22Rv1 (cell line): ENCODE measurements around the gene FBXO15.

Source experiments
- H3K27ac ChIP-seq: fragments of 450-650 bp; 2 replicates; pipeline ENCODE4 v1.5.1; 2017
- CTCF ChIP-seq: fragments of 450-650 bp; IDR thresholded peaks from 2 replicates; pipeline ENCODE4 v1.5.1; 2017; ENCODE audit warnings: mild to moderate bottlenecking
- ZFX ChIP-seq: fragments of 450-650 bp; IDR thresholded peaks from 2 replicates; pipeline ENCODE4 v1.6.1; 2017; ENCODE audit warnings: antibody characterized with exemption, borderline replicate concordance

FBXO15 gene

GRCh38 chr18:74132201-74132600 lies 15.4 kb downstream of the FBXO15 start:
- no peak overlapping the region for H3K27ac ChIP-seq
- TF ChIP-seq CTCF (no peak), ZFX (no peak)

- TF ChIP-seq CTCF (no peak), ZFX (no peak)
- no peak overlapping the region for H3K27ac ChIP-seq
Measured at GRCh38 chr18:74131124-74131523, 16.5 kb downstream of the FBXO15 start.

GRCh38 chr18:74128159-74128558 lies 19.5 kb downstream of the FBXO15 start:
- no peak overlapping the region for H3K27ac ChIP-seq
- TF ChIP-seq CTCF (no peak), ZFX (no peak)

- H3K27ac ChIP-seq = no peak overlapping the region
- TF ChIP-seq ZFX (no peak), CTCF (no peak)
Measured at GRCh38 chr18:74126684-74127655, 20.7 kb downstream of the FBXO15 start.

- no peak overlapping the region for H3K27ac ChIP-seq
- TF ChIP-seq CTCF (no peak), ZFX (no peak)
Measured at GRCh38 chr18:74124642-74125041, 23.0 kb downstream of the FBXO15 start.

- H3K27ac ChIP-seq = no peak overlapping the region
- TF ChIP-seq ZFX (no peak), CTCF (no peak)
Measured at GRCh38 chr18:74123200-74123599, 24.4 kb downstream of the FBXO15 start.
